Measurements from ENCODE around the gene SLC4A1. TPM values are rescaled to one million over a fixed set of nuclear protein-coding genes. Genes with fewer than 3 reads are reported as not detected.

The SLC4A1 gene
- total and polyA plus RNA-seq, 11 donors = 0.03 to 3.3 (median 0.50) TPM; not detected in 2

- no peaks in the 10 kb centered on the region for H3K9me3 ChIP-seq
- H3K36me3 ChIP-seq = no peaks in the 10 kb centered on the region
- DNase-seq (no peak), ATAC-seq (no peak)
- WGBS, 4 donors = 95 to 100% (median 96%) methylated on average over 4 of the region's 4 CpGs
- no peaks in the 10 kb centered on the region for H3K27me3 ChIP-seq
- TF ChIP-seq CTCF (IDR thresholded peaks at IDR 0.05) (no peak), POLR2A (IDR thresholded peaks at IDR 0.05) (no peak)
- no peak overlapping the region for H3K27ac ChIP-seq
- no peak overlapping the region for H3K4me3 ChIP-seq
- intact Hi-C loops (cut with DNase I) = no loop called here
- H3K4me1 ChIP-seq = peaks cover 0 to 21% (median 15%) of the 10 kb centered on the region in 12 donors
These were observed 16.1 kb upstream of the SLC4A1 start for GRCh38 chr17:44284024-44284400.

GRCh38 chr17:44283344-44284023 is 15.5 kb upstream of the SLC4A1 start:
- Histone ChIP-seq H3K4me3 (no peak overlapping the region), H3K36me3 (no peaks in the 10 kb centered on the region), H3K4me1 (peaks cover 0 to 22% (median 16%) of the 10 kb centered on the region in 12 donors), H3K9me3 (no peaks in the 10 kb centered on the region), H3K27me3 (no peaks in the 10 kb centered on the region), H3K27ac (no peak overlapping the region)
- no peak for DNase-seq
- TF ChIP-seq POLR2A (IDR thresholded peaks at IDR 0.05) (no peak), CTCF (IDR thresholded peaks at IDR 0.05) (no peak)
- 77 to 85% (median 79%) methylated on average over 8 of the region's 8 CpGs for WGBS, 4 donors
- intact Hi-C loops (cut with DNase I) = no loop called here
- no peak for ATAC-seq

- H3K27ac ChIP-seq = no peak overlapping the region
- peaks cover 0 to 23% (median 16%) of the 10 kb centered on the region in 12 donors for H3K4me1 ChIP-seq
- ATAC-seq (no peak), DNase-seq (no peak)
- intact Hi-C loops (cut with DNase I) = no loop called here
- no peaks in the 10 kb centered on the region for H3K36me3 ChIP-seq
- H3K27me3 ChIP-seq = no peaks in the 10 kb centered on the region
- H3K4me3 ChIP-seq = no peak overlapping the region
- H3K9me3 ChIP-seq = no peaks in the 10 kb centered on the region
- TF ChIP-seq POLR2A (IDR thresholded peaks at IDR 0.05) (no peak), CTCF (IDR thresholded peaks at IDR 0.05) (no peak)
- WGBS, 4 donors = 67 to 83% (median 77%) methylated on average over 3 of the region's 3 CpGs
These were observed 14.3 kb upstream of the SLC4A1 start for GRCh38 chr17:44282264-44282663.

GRCh38 chr17:44281570-44281969 is 13.6 kb upstream of the SLC4A1 start:
- Histone ChIP-seq H3K27ac (no peak overlapping the region), H3K9me3 (no peaks in the 10 kb centered on the region), H3K27me3 (no peaks in the 10 kb centered on the region), H3K4me1 (peaks cover 0 to 23% (median 16%) of the 10 kb centered on the region in 12 donors), H3K36me3 (no peaks in the 10 kb centered on the region), H3K4me3 (no peak overlapping the region)
- 95 to 100% (median 98%) methylated on average over 2 of the region's 2 CpGs for WGBS, 4 donors
- intact Hi-C loops (cut with DNase I) = no loop called here
- TF ChIP-seq POLR2A (IDR thresholded peaks at IDR 0.05) = no peak
- no peak for TF ChIP-seq CTCF (IDR thresholded peaks at IDR 0.05)
- no peak for DNase-seq
- ATAC-seq = no peak

All from heart left ventricle (tissue), 16 donors.